NT2/D1 (cell line): ENCODE results near the gene EDA.

Experiments used
- SUZ12 ChIP-seq: IDR thresholded peaks from 2 replicates; pipeline ENCODE4 v1.6.1; 2011; ENCODE audit not compliant: insufficient read length, insufficient read depth; ENCODE audit errors: extremely low read depth
- ZNF274 ChIP-seq: IDR thresholded peaks from 2 replicates; pipeline ENCODE4 v1.6.1; 2011; ENCODE audit warnings: mild to moderate bottlenecking, low read depth, low read length

GRCh38 chrX:69740317-69740716, 124.4 kb downstream of the EDA start:
- no peak for TF ChIP-seq SUZ12
- TF ChIP-seq ZNF274, result no peak
